Middle frontal gyrus (tissue), 1 donor: ENCODE data around the gene CHD3.
"Not testable (repeated sequence)": the region's sequence is repeated elsewhere in the genome, so short reads cannot be mapped to it uniquely, and the experiment has no call there.

ENCODE experiments used
- DNase-seq: peaks from one replicate; pipeline ENCODE4 v3.0.0-alpha.2; 2015; ENCODE audit warnings: low spot score; ENCODE audit errors: extremely low spot score

The CHD3 gene

DNA sequence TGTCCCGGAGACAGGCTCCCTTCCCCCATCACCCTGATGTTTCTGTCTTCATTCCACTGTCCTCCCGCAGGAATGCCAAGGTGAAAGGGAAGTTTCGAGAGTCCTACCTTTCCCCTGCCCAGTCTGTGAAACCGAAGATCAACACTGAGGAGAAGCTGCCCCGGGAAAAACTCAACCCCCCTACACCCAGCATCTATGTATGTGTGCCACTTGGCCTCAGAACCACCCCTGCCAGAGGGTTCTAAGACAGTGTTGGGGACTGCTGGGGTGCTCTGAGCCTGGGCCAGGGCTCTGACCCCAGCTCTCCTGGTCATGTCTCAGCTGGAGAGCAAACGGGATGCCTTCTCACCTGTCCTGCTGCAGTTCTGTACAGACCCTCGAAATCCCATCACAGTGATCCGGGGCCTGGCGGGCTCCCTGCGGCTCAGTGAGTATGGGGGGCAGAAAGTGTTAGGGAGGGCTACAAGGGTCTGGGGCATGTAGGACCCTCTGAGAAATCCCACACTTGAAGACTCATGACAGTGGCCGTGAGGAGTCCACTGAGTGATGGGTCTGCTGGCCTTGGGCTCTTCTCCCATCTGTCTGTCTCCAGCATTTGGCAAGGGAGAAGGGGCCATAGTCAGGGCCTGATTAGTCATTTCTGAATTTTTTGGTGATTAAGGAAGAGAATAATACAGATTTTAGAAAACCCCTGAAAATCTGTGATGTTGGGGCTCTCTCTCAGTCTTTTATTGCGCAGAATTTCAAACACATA lies 38.7 kb upstream of the CHD3 start:
- DNase-seq: no peak

DNA sequence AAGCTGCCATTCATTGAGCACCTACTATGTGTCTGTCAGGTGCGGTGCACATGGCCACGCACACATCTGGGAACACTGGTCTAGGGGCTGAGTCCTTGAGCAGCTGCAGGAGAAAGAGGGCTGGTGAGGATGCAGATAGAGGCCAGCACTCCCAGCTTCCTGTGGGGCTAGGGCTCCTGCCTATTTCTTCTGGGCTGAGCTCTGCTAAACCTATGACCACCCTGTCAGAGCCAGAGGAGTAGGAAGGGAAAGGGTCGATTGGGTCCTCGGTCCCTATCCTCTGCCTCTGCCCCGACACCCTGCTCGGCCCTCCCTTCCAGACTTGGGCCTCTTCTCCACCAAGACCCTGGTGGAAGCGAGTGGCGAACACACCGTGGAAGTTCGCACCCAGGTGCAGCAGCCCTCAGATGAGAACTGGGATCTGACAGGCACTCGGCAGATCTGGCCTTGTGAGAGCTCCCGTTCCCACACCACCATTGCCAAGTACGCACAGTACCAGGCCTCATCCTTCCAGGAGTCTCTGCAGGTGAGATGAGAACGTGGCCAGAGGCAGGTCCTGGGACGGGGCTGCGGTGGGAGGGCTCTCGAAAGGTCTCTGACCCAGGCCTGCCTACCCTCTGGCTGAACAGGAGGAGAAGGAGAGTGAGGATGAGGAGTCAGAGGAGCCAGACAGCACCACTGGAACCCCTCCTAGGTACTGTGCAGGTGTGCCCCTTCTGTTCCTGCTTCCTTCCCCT lies 37.7 kb upstream of the CHD3 start:
- no peak for DNase-seq

DNA sequence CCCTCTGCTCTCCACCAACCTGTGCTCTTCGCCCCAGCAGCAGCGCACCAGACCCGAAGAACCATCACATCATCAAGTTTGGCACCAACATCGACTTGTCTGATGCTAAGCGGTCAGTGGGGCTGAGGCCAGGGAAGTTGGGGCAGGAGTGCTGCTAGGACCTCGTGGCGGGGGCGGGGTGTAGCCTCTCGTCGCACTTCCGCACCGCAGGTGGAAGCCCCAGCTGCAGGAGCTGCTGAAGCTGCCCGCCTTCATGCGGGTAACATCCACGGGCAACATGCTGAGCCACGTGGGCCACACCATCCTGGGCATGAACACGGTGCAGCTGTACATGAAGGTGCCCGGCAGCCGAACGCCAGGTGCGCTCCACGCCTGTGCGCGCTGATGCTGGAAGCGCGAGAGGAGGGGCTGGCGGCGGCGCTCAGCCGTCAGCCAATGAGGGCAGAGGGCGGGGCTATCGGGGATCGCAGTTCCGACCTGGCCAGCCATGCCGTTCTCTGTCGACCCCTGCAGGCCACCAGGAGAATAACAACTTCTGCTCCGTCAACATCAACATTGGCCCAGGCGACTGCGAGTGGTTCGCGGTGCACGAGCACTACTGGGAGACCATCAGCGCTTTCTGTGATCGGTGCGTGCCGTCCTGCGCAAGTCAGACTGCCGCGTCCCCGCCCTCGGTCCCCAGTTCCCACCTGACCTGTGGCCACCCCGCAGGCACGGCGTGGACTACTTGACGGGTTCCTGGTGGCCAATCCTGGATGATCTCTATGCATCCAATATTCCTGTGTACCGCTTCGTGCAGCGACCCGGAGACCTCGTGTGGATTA lies 36.9 kb upstream of the CHD3 start:
- DNase-seq: peak; percentile 86

DNA sequence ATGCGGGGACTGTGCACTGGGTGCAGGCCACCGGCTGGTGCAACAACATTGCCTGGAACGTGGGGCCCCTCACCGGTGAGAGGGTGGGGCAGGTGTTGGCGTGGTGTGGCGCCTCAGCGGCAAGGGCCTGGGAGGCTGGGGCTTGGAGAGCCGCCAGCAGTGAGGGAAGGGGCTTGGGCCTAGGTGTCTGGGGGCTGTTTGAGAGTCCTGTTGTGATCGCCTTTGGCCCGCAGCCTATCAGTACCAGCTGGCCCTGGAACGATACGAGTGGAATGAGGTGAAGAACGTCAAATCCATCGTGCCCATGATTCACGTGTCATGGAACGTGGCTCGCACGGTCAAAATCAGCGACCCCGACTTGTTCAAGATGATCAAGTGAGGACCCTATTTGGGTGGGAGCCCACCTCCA lies 36.3 kb upstream of the CHD3 start:
- no peak for DNase-seq

DNA sequence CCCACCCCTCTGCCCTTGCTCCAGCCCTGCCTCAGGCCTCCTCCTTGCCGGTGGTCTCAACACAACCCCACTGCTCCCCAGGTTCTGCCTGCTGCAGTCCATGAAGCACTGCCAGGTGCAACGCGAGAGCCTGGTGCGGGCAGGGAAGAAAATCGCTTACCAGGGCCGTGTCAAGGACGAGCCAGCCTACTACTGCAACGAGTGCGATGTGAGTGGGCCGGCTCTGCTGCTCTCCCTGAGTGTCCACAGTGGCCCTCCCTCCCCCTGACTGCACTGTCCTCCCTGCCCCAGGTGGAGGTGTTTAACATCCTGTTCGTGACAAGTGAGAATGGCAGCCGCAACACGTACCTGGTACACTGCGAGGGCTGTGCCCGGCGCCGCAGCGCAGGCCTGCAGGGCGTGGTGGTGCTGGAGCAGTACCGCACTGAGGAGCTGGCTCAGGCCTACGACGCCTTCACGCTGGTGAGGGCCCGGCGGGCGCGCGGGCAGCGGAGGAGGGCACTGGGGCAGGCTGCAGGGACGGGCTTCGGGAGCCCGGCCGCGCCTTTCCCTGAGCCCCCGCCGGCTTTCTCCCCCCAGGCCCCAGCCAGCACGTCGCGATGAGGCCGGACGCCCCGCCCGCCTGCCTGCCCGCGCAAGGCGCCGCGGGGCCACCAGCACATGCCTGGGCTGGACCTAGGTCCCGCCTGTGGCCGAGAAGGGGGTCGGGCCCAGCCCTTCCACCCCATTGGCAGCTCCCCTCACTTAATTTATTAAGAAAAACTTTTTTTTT lies 35.5 kb upstream of the CHD3 start:
- DNase-seq: no peak

DNA sequence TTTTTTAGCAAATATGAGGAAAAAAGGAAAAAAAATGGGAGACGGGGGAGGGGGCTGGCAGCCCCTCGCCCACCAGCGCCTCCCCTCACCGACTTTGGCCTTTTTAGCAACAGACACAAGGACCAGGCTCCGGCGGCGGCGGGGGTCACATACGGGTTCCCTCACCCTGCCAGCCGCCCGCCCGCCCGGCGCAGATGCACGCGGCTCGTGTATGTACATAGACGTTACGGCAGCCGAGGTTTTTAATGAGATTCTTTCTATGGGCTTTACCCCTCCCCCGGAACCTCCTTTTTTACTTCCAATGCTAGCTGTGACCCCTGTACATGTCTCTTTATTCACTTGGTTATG lies 34.9 kb upstream of the CHD3 start:
- DNase-seq: no peak

DNA sequence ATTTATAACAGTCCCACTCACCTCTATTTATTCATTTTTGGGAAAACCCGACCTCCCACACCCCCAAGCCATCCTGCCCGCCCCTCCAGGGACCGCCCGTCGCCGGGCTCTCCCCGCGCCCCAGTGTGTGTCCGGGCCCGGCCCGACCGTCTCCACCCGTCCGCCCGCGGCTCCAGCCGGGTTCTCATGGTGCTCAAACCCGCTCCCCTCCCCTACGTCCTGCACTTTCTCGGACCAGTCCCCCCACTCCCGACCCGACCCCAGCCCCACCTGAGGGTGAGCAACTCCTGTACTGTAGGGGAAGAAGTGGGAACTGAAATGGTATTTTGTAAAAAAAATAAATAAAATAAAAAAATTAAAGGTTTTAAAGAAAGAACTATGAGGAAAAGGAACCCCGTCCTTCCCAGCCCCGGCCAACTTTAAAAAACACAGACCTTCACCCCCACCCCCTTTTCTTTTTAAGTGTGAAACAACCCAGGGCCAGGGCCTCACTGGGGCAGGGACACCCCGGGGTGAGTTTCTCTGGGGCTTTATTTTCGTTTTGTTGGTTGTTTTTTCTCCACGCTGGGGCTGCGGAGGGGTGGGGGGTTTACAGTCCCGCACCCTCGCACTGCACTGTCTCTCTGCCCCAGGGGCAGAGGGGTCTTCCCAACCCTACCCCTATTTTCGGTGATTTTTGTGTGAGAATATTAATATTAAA lies 34.4 kb upstream of the CHD3 start:
- no peak for DNase-seq

DNA sequence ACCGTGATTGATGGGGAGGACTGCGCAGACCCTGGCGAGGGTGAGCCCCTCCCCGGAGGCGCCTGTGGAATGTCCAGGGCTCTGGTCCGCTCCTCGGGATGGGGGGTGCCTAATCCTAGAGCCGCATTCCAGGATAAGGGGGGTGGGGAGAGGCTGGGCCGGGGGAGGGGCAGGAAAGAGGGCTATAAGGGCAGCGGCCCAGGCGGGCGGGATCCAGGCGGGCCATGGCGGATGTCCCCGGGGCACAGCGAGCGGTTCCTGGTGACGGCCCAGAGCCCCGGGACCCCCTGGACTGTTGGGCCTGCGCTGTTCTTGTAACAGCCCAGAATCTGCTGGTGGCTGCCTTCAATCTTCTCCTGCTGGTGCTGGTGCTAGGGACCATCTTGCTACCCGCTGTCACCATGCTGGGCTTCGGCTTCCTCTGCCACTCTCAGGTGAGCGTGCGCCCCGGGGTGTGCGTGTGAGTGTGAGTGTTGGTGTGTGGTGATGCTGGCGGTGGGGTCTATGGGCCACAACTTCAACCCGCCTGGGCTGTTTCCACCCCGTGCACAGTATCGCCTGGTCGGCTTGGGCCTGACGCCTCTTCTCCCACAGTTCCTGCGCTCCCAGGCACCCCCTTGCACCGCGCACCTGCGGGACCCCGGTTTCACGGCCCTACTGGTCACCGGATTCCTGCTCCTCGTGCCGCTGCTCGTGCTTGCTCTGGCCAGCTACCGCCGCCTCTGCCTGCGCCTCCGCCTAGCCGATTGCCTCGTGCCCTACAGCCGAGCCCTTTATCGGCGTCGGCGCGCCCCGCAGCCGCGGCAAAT lies 33.5 kb upstream of the CHD3 start, which contains the start of gene TMEM88:
Gene TMEM88 (plus strand): TSS at position 216 of the 809 bp plus-strand sequence. CDS start 9 bp downstream, at position 225.
- DNase-seq: no peak

DNA sequence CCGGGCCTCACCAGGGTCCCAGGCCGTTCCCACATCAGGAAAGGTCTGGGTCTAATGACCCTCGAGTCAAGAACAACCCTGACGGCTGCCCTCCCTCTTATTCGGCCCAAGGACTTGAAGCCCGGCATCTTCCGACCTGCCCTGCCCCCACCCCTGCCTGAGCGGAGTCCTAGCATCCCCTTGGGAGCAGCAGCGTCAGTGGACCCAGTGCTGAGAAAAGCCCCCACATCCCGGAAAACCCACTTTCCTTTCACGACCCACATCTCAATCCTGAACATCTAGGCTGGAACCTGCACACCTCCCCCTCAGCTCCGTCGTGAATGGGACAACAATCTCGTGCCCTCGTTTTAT lies 33.0 kb upstream of the CHD3 start:
- DNase-seq: no peak

DNA sequence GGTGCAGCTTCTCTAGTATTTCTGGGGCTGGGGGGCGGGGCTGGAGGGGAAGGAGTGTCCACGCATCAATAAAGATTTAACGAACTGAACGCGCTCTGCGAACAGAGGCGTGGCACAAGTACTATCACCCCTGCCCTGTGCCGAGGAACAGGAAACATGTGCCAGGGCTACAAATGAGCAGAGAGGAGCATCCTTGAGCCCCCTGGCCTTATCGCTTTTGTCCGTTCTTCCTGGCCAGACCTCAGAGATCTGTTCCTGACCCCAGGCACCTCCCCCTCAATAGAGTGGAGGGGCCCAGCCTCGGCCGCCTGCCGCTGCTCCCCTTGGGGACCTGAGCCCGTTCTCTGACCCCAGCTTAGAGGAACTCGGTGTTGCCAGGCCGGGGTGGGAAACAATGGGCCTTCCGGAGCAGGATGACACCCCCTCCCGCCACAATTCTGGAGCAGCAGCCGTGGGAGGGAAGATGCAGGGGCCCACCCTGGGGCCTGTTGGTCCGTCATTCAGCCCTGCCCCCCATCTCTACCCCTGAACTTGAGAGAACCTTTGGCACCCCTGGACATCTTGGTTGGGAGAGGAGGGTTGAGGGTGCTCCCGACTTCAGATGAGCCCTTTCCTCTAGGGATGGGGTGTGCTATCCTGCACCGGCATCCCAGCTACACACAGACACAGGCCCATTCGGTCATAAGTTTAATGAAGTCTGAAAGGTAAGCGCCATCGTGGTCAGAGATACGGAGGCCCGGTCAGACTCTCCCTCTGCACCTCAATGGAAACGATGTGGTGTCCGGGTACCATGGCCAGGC lies 32.4 kb upstream of the CHD3 start:
- no peak for DNase-seq

DNA sequence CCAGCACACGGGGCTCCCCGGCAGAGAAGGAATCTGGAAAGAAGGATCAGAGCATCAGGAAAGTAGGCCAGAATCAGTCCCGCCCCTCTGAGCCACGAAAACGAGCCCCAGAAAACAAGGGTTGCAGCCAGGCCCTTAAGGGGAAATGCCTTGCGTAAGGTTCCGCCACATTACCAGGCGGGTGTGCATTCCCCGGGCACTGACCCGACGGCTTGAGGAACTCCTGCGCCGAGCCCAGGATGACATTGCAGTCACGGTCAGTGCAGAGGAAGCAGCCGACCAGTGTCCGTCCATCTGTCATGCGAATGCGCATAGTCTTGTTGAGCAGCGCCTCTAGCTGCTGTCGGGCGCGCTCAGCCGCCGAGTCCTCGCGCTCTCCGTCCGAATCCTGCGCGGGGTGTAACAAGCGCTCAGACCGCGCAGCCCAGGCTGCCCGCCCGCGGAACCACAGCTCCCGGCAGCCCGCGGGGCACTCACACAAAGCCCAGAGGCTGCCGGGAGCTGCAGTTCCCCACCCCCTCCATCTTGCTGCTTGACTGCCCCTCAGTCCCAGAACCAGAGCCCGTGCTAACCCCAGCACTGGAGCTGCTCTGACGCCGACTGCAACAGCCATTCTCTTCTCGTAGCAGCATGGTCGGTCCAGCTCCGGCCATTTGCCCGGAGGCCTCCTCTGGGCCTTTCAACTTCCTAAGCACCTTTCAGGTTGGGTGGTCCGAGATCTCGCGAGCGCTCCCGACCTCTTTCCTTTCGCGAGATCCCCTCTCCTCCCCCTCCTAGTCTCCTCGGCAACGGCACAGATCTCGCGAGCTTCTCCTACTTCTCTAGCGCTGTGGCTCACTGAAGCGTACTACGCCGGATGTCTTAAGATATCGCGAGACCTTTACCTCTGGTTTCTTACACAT lies 31.5 kb upstream of the CHD3 start, which contains the start of gene NAA38:
Gene NAA38 (minus strand): TSS at position 749 of the 902 bp plus-strand sequence. CDS start 96 bp downstream, at position 653.
- peak; percentile 97 for DNase-seq

DNA sequence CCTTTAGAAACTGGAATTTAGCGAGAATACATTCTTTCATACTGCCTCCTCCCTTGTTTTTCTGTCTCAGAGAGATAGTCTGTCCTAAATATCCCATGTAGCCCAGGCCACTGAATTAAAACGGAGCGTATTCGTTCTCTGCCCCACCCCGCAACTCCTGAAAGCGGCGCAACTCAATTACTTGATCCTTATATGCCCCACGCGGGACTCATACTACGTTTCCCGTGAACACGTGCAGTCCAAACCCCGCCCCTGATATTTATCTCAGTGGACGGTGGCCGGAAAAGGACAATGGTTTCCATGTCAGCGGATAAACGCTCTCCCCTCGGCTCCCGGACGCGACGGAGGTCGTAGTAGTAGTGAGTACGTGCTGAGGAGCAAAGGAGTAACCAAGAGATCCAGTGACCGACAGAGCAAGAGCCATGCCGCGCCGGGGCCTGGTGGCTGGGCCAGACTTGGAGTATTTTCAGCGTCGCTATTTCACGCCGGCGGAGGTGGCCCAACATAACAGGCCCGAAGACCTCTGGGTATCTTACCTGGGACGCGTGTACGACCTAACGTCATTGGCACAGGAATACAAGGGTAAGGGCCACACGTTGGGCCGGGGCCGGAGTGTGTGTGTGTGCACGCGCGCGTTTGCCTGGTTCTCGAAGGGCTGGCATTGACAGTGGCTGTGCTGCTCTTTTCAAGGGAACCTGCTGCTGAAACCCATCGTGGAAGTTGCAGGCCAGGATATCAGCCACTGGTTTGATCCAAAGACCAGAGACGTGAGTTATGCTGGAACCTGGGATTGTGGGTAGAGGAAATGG lies 30.7 kb upstream of the CHD3 start, which contains the start of gene CYB5D1:
Gene CYB5D1 (plus strand): TSS at position 291 of the 809 bp plus-strand sequence. CDS start 132 bp downstream, at position 423.
- DNase-seq: peak; percentile 85

DNA sequence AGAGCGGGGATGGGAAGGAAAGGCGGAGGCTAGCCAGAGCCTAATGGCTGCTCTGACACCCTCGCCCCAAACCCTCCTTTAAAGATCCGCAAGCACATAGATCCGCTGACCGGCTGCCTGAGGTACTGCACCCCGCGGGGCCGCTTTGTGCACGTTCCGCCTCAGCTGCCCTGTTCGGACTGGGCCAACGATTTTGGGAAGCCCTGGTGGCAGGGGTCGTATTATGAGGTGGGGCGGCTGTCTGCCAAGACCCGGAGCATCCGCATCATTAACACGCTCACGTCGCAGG lies 30.1 kb upstream of the CHD3 start:
- no peak for DNase-seq

DNA sequence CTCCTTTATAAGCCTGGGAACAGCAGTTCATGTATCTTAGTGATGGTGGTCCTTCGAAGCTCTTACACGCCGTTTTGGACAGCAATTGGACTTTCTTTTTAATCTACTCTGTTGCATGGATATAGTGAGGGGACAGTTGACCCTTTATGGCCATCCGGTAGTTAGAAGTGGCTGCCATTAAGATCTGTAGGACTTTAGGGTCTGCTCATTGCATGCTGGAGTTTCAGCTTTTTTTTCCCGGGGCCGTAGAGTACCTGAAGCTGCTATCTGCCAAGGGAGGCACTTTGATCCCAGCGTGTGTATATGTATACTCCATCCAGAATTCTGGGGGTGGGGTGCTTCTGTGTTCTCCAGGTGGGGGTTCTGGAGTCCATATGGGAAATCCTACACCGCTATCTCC lies 29.6 kb upstream of the CHD3 start:
- no peak for DNase-seq

DNA sequence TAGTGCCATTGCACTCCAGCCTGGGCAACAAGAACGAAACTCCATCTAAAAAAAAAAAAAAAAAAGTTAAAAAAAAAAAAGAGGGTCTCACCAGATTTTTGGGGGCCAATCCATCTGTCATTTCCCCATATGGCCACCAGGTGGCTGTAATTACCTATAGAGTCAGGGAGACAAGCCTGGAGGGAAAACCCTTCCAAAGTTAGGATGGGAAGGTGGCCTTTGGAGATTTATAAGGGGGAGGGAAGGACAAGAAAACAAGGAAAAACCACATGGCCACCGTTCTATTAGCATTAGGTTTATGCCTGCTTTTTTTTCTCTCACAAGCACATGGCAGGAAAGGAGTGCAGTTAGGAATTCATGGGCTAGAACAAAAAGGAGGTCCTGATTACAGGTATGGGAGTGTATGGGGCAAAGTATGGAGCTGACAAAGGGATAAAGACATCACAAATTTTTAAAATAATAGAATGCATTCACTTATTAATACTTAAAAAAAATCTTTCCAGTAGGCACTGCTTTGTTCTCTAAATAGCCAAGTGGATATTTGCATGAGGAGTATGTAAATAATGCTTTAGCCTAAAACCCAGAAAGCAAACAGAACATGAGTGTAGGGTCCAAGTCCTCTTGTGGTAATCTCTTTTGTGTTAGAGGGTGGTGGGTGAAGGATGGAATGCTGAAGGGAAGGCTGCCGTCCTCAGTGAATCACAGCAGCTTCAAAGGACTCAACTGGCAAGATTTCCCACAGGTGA lies 25.7 kb upstream of the CHD3 start:
- DNase-seq: no peak

DNA sequence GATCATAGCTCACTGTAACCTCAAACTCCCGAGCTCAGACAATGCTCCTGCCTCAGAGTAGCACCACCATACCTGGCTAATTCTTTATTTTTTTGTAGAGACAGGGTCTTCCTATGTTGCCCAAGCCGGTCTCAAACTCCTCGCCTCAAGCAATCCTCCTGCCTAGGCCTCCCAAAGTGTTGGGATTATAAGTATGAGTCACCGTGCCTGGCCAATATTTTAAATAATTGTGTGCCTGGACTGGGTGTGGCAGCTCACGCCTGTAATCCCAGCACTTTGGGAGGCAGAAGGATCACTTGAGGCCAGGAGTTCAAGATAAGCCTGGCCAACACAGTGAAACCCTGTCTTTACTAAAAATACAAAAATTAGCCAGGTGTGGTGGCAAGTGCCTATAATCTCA lies 24.2 kb upstream of the CHD3 start:
- not testable (repeated sequence) for DNase-seq
